SK-N-SH treated with all-trans-retinoic acid at 6 μM for 48 hours (cell line): ENCODE results near the gene KRTAP5-2.

Source experiments
- ATAC-seq: fragments of 200-7000 bp; cut with Tn5 transposase; 3 replicates; pipeline ENCODE4 v1.9.1; 2020; ENCODE audit warnings: mild to moderate bottlenecking, moderate library complexity
- ARNTL ChIP-seq: fragments of 450-650 bp; formaldehyde crosslinking; IDR thresholded peaks from 2 replicates; pipeline ENCODE4 v1.5.0; 2020; ENCODE audit warnings: low read depth, mild to moderate bottlenecking, moderate library complexity, borderline replicate concordance
- BACH2 ChIP-seq: fragments of 250-450 bp; sonication (Bioruptor Pico); IDR thresholded peaks from 2 replicates; pipeline ENCODE4 v1.9.0; 2021; ENCODE audit warnings: mild to moderate bottlenecking, borderline replicate concordance
- CSDC2 ChIP-seq: fragments of 250-450 bp; sonication (Bioruptor Pico); IDR thresholded peaks from 2 replicates; pipeline ENCODE4 v1.5.0; 2020; ENCODE audit warnings: mild to moderate bottlenecking, moderate library complexity
- CSRNP3 ChIP-seq: fragments of 250-450 bp; sonication (Bioruptor Pico); IDR thresholded peaks from 2 replicates; pipeline ENCODE4 v1.5.1; 2021; ENCODE audit warnings: mild to moderate bottlenecking, moderate library complexity
- ESRRG ChIP-seq: fragments of 250-450 bp; sonication (Bioruptor Pico); IDR thresholded peaks from 2 replicates; pipeline ENCODE4 v1.6.1; 2021; ENCODE audit warnings: mild to moderate bottlenecking
- GLIS3 ChIP-seq: fragments of 250-450 bp; sonication (Bioruptor Pico); IDR thresholded peaks from 2 replicates; pipeline ENCODE4 v1.5.0; 2020; ENCODE audit warnings: mild to moderate bottlenecking, moderate library complexity
- ISL1 ChIP-seq: fragments of 250-450 bp; sonication (Bioruptor Pico); IDR thresholded peaks from 2 replicates; pipeline ENCODE4 v2.1.2; 2022; ENCODE audit warnings: mild to moderate bottlenecking, moderate library complexity
- OSR1 ChIP-seq: fragments of 250-450 bp; sonication (Bioruptor Pico); IDR thresholded peaks from 2 replicates; pipeline ENCODE4 v1.8.0; 2022; ENCODE audit warnings: moderate library complexity, mild to moderate bottlenecking, inconsistent platforms
- PPARA ChIP-seq: fragments of 250-450 bp; sonication (Bioruptor Pico); IDR thresholded peaks from 2 replicates; pipeline ENCODE4 v1.5.0; 2020; ENCODE audit warnings: mild to moderate bottlenecking, borderline replicate concordance
- RARB ChIP-seq: fragments of 250-450 bp; sonication (Bioruptor Pico); IDR thresholded peaks from 2 replicates; pipeline ENCODE4 v1.8.0; 2021; ENCODE audit warnings: mild to moderate bottlenecking, moderate library complexity
- TOX ChIP-seq: fragments of 250-450 bp; sonication (Bioruptor Pico); IDR thresholded peaks from 2 replicates; pipeline ENCODE4 v1.8.0; 2021; ENCODE audit warnings: mild to moderate bottlenecking, moderate library complexity, borderline replicate concordance
- TSHZ2 ChIP-seq: fragments of 250-450 bp; sonication (Bioruptor Pico); IDR thresholded peaks from 2 replicates; pipeline ENCODE4 v1.5.0; 2020; ENCODE audit warnings: mild to moderate bottlenecking, moderate library complexity
- ZFP3 ChIP-seq: fragments of 250-450 bp; sonication (Bioruptor Pico); IDR thresholded peaks from 2 replicates; pipeline ENCODE4 v1.5.0; 2020; ENCODE audit warnings: mild to moderate bottlenecking, moderate library complexity
- ZFP30 ChIP-seq: fragments of 450-650 bp; formaldehyde crosslinking; IDR thresholded peaks from 2 replicates; pipeline ENCODE4 v1.5.0; 2022; ENCODE audit warnings: mild to moderate bottlenecking, moderate library complexity
- ZNF8 ChIP-seq: fragments of 450-650 bp; formaldehyde crosslinking; IDR thresholded peaks from 2 replicates; pipeline ENCODE4 v1.5.0; 2020; ENCODE audit warnings: mild to moderate bottlenecking, moderate library complexity
- TF ChIP-seq, protein P1 (sequence below): fragments of 250-450 bp; sonication (Bioruptor Pico); IDR thresholded peaks from 2 replicates; pipeline ENCODE4 v1.8.0; 2020; ENCODE audit warnings: mild to moderate bottlenecking, moderate library complexity, borderline replicate concordance
- TF ChIP-seq, protein P2 (sequence below): fragments of 250-450 bp; sonication (Bioruptor Pico); IDR thresholded peaks from 2 replicates; pipeline ENCODE4 v1.8.0; 2021; ENCODE audit warnings: low read depth, mild to moderate bottlenecking, moderate library complexity, borderline replicate concordance
- TF ChIP-seq, protein P3 (sequence below): fragments of 250-450 bp; sonication (Bioruptor Pico); IDR thresholded peaks from 2 replicates; pipeline ENCODE4 v1.5.1; 2020; ENCODE audit warnings: low read depth, mild to moderate bottlenecking, moderate library complexity

KRTAP5-2 gene

DNA sequence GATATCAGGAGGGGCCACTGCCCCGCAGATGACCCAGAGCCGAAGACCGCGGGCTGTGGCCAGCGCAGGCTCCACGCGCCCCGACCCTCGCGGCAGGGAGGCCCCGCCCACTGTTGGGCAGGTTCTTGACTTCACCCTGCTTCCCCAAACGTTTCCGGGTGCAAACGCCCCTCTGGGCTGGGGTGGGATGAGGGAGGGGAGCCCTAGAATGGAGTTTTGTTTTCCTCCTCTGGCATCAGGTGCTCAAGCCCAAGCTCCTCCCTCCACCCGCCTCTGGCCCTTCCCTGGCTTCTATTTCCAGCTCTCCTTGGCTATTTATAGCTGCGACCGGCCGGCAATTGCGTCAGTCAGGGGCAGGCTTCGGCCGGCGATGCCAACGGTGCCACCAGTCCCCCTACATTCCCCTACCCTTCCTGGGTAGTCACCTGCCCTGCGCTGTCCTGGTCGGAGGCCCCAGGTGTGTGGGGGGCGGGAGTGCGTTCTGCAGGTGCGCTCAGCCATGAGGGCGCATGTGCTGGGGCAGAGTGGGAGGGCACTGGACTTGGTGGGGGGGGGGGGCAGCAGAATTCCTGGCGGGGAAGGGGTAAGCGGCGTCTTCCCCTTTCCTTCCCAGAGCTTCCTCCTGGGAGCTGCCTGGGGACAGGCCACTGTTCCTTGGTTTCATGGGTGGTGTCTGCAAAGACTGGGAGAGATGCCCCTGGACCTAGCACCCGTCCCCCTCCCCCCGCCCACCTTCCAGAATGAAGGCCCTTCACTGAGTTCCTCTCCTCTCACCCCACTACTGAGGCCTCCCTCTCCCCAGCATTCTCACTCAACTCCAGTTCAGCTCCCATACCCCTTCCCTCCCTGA lies 49.6 kb downstream of the KRTAP5-2 start:
- peak; percentile 75 for ATAC-seq
- TF ChIP-seq ISL1 (no peak), CSDC2 (CRISPR knock-in tag) (no peak), RARB (CRISPR knock-in tag) (no peak)
- TF ChIP-seq, protein P1, sequence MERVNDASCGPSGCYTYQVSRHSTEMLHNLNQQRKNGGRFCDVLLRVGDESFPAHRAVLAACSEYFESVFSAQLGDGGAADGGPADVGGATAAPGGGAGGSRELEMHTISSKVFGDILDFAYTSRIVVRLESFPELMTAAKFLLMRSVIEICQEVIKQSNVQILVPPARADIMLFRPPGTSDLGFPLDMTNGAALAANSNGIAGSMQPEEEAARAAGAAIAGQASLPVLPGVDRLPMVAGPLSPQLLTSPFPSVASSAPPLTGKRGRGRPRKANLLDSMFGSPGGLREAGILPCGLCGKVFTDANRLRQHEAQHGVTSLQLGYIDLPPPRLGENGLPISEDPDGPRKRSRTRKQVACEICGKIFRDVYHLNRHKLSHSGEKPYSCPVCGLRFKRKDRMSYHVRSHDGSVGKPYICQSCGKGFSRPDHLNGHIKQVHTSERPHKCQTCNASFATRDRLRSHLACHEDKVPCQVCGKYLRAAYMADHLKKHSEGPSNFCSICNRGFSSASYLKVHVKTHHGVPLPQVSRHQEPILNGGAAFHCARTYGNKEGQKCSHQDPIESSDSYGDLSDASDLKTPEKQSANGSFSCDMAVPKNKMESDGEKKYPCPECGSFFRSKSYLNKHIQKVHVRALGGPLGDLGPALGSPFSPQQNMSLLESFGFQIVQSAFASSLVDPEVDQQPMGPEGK (CRISPR knock-in tag): no peak

DNA sequence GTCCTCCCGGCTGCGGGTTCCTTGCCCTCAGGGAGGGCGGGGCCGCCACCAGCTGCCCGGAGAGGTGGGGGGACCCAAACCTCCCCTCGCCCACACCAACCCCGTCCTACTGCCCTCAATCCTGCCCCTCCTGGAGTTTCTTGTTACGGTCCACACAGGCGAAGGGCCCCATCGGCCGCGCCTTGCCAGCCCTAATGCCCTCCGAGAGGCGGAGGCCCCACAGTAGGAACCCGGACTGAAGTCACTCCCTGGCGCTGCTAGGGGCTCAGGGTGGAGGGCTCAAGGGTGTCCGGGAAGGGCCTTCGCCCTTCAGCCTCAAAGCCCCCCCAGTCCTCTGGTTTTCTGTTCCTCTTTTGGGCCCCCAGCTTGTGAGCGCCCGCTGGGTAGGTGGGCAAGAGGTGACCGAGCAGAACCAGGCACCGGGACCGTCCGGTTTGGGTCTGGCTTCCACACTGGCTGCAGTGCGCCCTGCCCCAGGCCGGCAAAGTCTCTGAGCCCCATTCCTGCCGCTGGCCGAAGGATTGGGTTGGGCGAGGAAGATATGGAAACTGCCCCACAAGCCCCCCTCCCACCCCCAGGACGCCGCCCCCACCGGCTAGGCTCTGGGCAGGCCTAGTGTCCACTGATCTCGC lies 50.5 kb downstream of the KRTAP5-2 start:
- ATAC-seq: no peak
- TF ChIP-seq, protein P1 (CRISPR knock-in tag): no peak
- no peak for TF ChIP-seq BACH2
- no peak for TF ChIP-seq ESRRG (CRISPR knock-in tag)
- TF ChIP-seq TSHZ2: no peak
- TF ChIP-seq CSDC2 (CRISPR knock-in tag): no peak
- no peak for TF ChIP-seq RARB (CRISPR knock-in tag)
- no peak for TF ChIP-seq ZFP3 (CRISPR knock-in tag)
- no peak for TF ChIP-seq ZFP30 (CRISPR knock-in tag)
- no peak for TF ChIP-seq GLIS3
- TF ChIP-seq ZNF8 (CRISPR knock-in tag): no peak
- no peak for TF ChIP-seq ARNTL (CRISPR knock-in tag)
- TF ChIP-seq PPARA (CRISPR knock-in tag): no peak
- TF ChIP-seq TOX (CRISPR knock-in tag): no peak
- TF ChIP-seq OSR1 (CRISPR knock-in tag): no peak
- TF ChIP-seq ISL1: no peak
- TF ChIP-seq, protein P2, sequence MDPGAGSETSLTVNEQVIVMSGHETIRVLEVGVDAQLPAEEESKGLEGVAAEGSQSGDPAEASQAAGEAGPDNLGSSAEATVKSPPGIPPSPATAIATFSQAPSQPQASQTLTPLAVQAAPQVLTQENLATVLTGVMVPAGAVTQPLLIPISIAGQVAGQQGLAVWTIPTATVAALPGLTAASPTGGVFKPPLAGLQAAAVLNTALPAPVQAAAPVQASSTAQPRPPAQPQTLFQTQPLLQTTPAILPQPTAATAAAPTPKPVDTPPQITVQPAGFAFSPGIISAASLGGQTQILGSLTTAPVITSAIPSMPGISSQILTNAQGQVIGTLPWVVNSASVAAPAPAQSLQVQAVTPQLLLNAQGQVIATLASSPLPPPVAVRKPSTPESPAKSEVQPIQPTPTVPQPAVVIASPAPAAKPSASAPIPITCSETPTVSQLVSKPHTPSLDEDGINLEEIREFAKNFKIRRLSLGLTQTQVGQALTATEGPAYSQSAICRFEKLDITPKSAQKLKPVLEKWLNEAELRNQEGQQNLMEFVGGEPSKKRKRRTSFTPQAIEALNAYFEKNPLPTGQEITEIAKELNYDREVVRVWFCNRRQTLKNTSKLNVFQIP (CRISPR knock-in tag): no peak
- no peak for TF ChIP-seq CSRNP3 (CRISPR knock-in tag)
- TF ChIP-seq, protein P3, sequence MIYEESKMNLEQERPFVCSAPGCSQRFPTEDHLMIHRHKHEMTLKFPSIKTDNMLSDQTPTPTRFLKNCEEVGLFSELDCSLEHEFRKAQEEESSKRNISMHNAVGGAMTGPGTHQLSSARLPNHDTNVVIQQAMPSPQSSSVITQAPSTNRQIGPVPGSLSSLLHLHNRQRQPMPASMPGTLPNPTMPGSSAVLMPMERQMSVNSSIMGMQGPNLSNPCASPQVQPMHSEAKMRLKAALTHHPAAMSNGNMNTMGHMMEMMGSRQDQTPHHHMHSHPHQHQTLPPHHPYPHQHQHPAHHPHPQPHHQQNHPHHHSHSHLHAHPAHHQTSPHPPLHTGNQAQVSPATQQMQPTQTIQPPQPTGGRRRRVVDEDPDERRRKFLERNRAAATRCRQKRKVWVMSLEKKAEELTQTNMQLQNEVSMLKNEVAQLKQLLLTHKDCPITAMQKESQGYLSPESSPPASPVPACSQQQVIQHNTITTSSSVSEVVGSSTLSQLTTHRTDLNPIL: no peak
